Mucosa of descending colon (tissue), 3 donors: Measurements from ENCODE around the gene PRKG1. TPM values are rescaled to one million over a fixed set of nuclear protein-coding genes. Genes with fewer than 3 reads are reported as not detected.
A peak's percentile ranks its signal among the peaks of the same experiment; 100 is the strongest.

Experiments used
- ATAC-seq: fragments of 200-7000 bp; cut with Tn5 transposase; one replicate; pipeline ENCODE4 v1.9.1; 2020; ENCODE audit warnings: mild to moderate bottlenecking, moderate library complexity
- DNase-seq, 3 donors: peaks; one replicate each; pipeline ENCODE4 v3.0.0-alpha.2; 2020
- H3K36me3 ChIP-seq: fragments of 200-600 bp; one replicate; pipeline ENCODE4 v1.8.0; 2021; ENCODE audit warnings: low read depth, mild to moderate bottlenecking
- H3K4me1 ChIP-seq: fragments of 200-600 bp; one replicate; pipeline ENCODE4 v1.8.0; 2021; ENCODE audit warnings: low read depth, mild to moderate bottlenecking
- H3K4me3 ChIP-seq: fragments of 200-600 bp; one replicate; pipeline ENCODE4 v1.8.0; 2021; ENCODE audit warnings: mild to moderate bottlenecking
- H3K9me3 ChIP-seq: fragments of 200-600 bp; one replicate; pipeline ENCODE4 v1.8.0; 2021; ENCODE audit warnings: mild to moderate bottlenecking
- intact Hi-C, 2 donors: fragments of 100-400 bp; cut with DNase I in 1 of 2; cut with micrococcal nuclease in 1 of 2; formaldehyde crosslinking; loops; one replicate each; pipeline versions ENCODE4 v1.11.0 to v1.11.1; 2022; cut with DNase I, micrococcal nuclease
- total RNA-seq, 3 donors: library from RNA; stranded (reverse); fragmentation: NEBNext Ultra II Directional in 2 of 3; extraction: Animal tissue kit (Norgen Biotek cat#: 25700) in 2 of 3; gene quantifications; one replicate each; pipeline versions ENCODE4 v1.2.1 to v1.2.4, GENCODE V29; 2021 to 2023
- TF ChIP-seq, protein P1 (sequence below): fragments of 200-600 bp; IDR thresholded peaks from one replicate; pipeline ENCODE4 v1.8.0; 2022; ENCODE audit warnings: antibody characterized with exemption, mild to moderate bottlenecking
- donor health status: DM: no; HTN: no; CAD: no; lungs with moderate emphysema.
- donor health status: DM: no; HTN: no; CAD: no.
- donor health status: DM: no; HTN: yes; CAD: no.

PRKG1 gene
- total RNA-seq, 3 donors from 2014 or later = 17.1 to 55.6 (median 21.1) TPM

DNA sequence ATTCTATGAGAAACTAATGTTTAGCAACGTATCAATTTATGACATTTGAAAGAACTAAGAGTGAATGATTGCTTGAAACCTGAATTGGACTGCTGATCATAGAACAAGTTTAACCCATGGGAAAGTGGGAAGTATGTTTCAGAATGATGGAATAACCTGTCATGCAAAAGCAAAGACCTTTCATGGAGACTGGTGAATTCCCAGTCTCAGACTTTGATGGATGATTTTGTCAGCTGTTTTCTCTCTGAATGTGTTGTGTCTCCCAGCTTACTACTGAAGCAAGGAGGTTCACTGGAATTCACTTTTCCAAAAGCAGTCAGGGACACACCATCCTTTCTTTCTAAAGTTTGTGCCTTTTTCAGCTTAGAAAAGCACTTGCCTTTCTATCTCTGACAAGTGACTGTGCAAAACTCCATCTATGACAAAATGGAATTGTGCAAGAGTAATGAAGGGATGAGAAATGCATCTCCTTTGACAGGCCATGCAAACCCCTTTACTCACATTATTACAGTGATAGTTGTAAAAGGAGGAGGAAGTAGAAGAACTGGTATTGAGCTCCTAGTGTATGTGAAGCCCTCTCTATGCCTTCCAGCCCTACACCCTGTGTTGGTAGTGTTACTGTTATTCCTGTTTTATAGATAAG is 176.1 kb downstream of the PRKG1 start:
- no peaks in the 10 kb centered on the region for H3K36me3 ChIP-seq
- H3K4me3 ChIP-seq = no peak overlapping the region
- DNase-seq (no peak), ATAC-seq (peak; percentile 28)
- intact Hi-C loops = no loop called here
- no peaks in the 10 kb centered on the region for H3K4me1 ChIP-seq
- TF ChIP-seq, protein P1, sequence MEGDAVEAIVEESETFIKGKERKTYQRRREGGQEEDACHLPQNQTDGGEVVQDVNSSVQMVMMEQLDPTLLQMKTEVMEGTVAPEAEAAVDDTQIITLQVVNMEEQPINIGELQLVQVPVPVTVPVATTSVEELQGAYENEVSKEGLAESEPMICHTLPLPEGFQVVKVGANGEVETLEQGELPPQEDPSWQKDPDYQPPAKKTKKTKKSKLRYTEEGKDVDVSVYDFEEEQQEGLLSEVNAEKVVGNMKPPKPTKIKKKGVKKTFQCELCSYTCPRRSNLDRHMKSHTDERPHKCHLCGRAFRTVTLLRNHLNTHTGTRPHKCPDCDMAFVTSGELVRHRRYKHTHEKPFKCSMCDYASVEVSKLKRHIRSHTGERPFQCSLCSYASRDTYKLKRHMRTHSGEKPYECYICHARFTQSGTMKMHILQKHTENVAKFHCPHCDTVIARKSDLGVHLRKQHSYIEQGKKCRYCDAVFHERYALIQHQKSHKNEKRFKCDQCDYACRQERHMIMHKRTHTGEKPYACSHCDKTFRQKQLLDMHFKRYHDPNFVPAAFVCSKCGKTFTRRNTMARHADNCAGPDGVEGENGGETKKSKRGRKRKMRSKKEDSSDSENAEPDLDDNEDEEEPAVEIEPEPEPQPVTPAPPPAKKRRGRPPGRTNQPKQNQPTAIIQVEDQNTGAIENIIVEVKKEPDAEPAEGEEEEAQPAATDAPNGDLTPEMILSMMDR = no peak
- H3K9me3 ChIP-seq = no peaks in the 10 kb centered on the region

GRCh38 chr10:51251110-51251509 is 176.8 kb downstream of the PRKG1 start:
- DNase-seq (no peak), ATAC-seq (no peak)
- H3K36me3 ChIP-seq = no peaks in the 10 kb centered on the region
- H3K9me3 ChIP-seq = no peaks in the 10 kb centered on the region
- TF ChIP-seq, protein P1 = no peak
- no peaks in the 10 kb centered on the region for H3K4me1 ChIP-seq
- intact Hi-C loops = no loop called here
- no peak overlapping the region for H3K4me3 ChIP-seq

- Histone ChIP-seq H3K36me3 (no peaks in the 10 kb centered on the region), H3K9me3 (no peaks in the 10 kb centered on the region), H3K4me1 (no peaks in the 10 kb centered on the region), H3K4me3 (no peak overlapping the region)
- TF ChIP-seq, protein P1 = no peak
- no peak for ATAC-seq
- intact Hi-C loops = no loop called here
- DNase-seq = no peak
Measured at GRCh38 chr10:51255381-51255780, 181.1 kb downstream of the PRKG1 start.

DNA sequence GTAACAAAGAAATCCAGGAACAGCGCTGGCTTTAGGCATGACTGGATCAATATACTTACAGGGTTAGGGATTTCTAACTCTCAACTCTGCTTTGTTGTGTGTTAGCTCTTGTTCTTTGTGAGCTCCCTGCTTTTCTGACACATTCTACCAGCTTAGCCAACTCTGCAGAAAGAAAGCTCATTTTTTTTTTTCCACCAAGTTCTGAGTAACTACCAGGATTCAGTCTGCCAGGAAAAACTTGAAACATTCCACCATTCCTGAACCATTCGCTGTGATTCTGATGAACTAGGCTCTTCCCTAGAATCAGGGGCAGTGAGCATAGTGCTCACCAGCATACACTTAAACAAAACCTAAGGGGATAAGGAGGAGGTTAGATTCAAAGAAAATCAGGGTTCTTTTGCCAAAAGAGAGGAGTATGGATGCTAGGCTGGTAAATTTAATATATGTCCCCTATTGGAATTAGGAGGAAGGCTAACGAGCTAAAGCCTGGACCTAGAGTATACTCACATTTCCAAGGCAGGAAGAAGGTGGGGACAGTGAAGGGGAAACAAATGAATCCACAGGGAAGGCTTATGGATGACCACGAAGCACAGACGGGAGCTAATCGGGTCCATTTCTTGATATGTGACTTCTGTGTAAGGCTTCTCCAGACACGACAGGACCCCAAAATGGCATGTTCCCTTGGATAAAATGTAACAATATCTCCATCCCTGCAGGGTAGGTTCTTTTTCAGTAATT is 183.4 kb downstream of the PRKG1 start:
- ATAC-seq = no peak
- H3K4me3 ChIP-seq = no peak overlapping the region
- H3K9me3 ChIP-seq = no peaks in the 10 kb centered on the region
- no peaks in the 10 kb centered on the region for H3K36me3 ChIP-seq
- intact Hi-C loops = no loop called here
- no peaks in the 10 kb centered on the region for H3K4me1 ChIP-seq
- TF ChIP-seq, protein P1 = no peak
- no peak for DNase-seq

GRCh38 chr10:51260376-51260775 is 186.1 kb downstream of the PRKG1 start:
- Histone ChIP-seq H3K36me3 (no peaks in the 10 kb centered on the region), H3K4me1 (no peaks in the 10 kb centered on the region), H3K4me3 (no peak overlapping the region), H3K9me3 (no peaks in the 10 kb centered on the region)
- intact Hi-C loops = no loop called here
- no peak for ATAC-seq
- TF ChIP-seq, protein P1 = no peak
- no peak for DNase-seq
